NCI-H82 treated with DMSO at 0.1 percent for 48 hours (cell line): ENCODE results near the gene TSPAN3.

Source experiments
- DNase-seq: peaks from one replicate; lab custom pipeline; 2025; ENCODE audit not compliant: unreplicated experiment; lab: John Stamatoyannopoulos, UW

Gene TSPAN3

GRCh38 chr15:77012868-77013267, 58.0 kb downstream of the TSPAN3 start:
- no peak for DNase-seq

GRCh38 chr15:77012117-77012712, 58.7 kb downstream of the TSPAN3 start:
- DNase-seq = no peak

- no peak for DNase-seq
Observed at GRCh38 chr15:77010857-77011256, 60.1 kb downstream of the TSPAN3 start.

- DNase-seq = no peak
Observed at GRCh38 chr15:77010312-77010686, 60.6 kb downstream of the TSPAN3 start.

- DNase-seq = no peak
Observed at GRCh38 chr15:77009646-77010311, 61.1 kb downstream of the TSPAN3 start.

- no peak for DNase-seq
Observed at GRCh38 chr15:77009176-77009575, 61.7 kb downstream of the TSPAN3 start.

GRCh38 chr15:77004189-77004588, 66.7 kb downstream of the TSPAN3 start:
- no peak for DNase-seq

- no peak for DNase-seq
Observed at GRCh38 chr15:77002954-77003912, 67.7 kb downstream of the TSPAN3 start.

GRCh38 chr15:77002436-77002835, 68.5 kb downstream of the TSPAN3 start:
- DNase-seq = no peak

- DNase-seq = no peak
Observed at GRCh38 chr15:77001966-77002365, 68.9 kb downstream of the TSPAN3 start.

- DNase-seq = no peak
Observed at GRCh38 chr15:77001351-77001750, 69.6 kb downstream of the TSPAN3 start.

- no peak for DNase-seq
Observed at GRCh38 chr15:76999996-77000395, 70.9 kb downstream of the TSPAN3 start.

GRCh38 chr15:76998663-76999285, 72.1 kb downstream of the TSPAN3 start:
- no peak for DNase-seq

- no peak for DNase-seq
Observed at GRCh38 chr15:76996526-76997401, 74.1 kb downstream of the TSPAN3 start.

GRCh38 chr15:76996076-76996525, 74.8 kb downstream of the TSPAN3 start:
- no peak for DNase-seq

GRCh38 chr15:76994971-76995945, 75.7 kb downstream of the TSPAN3 start, which contains the start of gene PSTPIP1:
Gene PSTPIP1, plus strand, starts transcription at chr15:76995126. Its CDS starts 448 bp downstream, at chr15:76995574.
- DNase-seq = no peak

- DNase-seq = no peak
Observed at GRCh38 chr15:76994496-76994895, 76.4 kb downstream of the TSPAN3 start.

- no peak for DNase-seq
Observed at GRCh38 chr15:76994001-76994400, 76.9 kb downstream of the TSPAN3 start.

- DNase-seq = no peak
Observed at GRCh38 chr15:76993114-76993725, 77.7 kb downstream of the TSPAN3 start.
